Esophagus squamous epithelium (tissue), 4 donors: ENCODE measurements around the gene OGA.

Experiments used
- CTCF ChIP-seq, 6 experiments: fragments of 450-650 bp in 4 of 6; fragments of 200-600 bp in 2 of 6; sonication (generic) in 2 of 6; IDR thresholded peaks; one replicate each; pipeline ENCODE4 v1.5.1; 2016 to 2019; ENCODE audit warnings: antibody characterized with exemption in 6 of 6, mild to moderate bottlenecking in 4 of 6, moderate library complexity in 4 of 6
- POLR2A ChIP-seq, 4 donors: fragments of 450-650 bp; IDR thresholded peaks; one replicate each; pipeline ENCODE4 v1.6.1; 2017; ENCODE audit warnings: antibody characterized with exemption in 4 of 4, mild to moderate bottlenecking in 4 of 4, moderate library complexity in 3 of 4

DNA sequence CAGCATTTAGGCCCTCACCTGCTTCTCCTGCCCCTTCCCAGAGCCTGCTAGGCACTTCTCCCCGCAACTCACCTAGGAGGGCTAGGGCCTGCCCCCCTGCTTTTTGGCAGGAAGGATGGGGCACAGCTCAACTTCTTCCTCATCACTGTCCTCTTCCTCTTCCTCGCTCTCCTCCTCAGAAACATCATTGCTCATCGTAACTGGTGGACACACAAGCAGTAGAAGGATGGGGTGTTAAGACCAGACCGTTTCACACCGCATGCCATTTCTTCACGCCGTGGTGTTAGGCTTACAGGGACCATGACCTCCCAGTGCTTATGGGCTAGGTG, 36.6 kb downstream of the OGA start:
- TF ChIP-seq POLR2A (IDR thresholded peaks at IDR 0.05) (no peak), CTCF (IDR thresholded peaks at IDR 0.05) (no peak)
